Activated CD8-positive, alpha-beta memory T cell treated with anti-CD3 and anti-CD28 coated beads for 4 hours (primary cell): Measurements from ENCODE around the gene FAR1.
"Not testable (repeated sequence)": the region's sequence is repeated elsewhere in the genome, so short reads cannot be mapped to it uniquely, and the experiment has no call there.

Experiments used
- DNase-seq, 2 donors: peaks; one replicate each; pipeline ENCODE4 v3.0.0-alpha.2; 2020; ENCODE audit warnings: low read depth in 2 of 2

FAR1 gene

GRCh38 chr11:13668102-13668956, at the start of gene FAR1:
TSS of gene FAR1 (plus strand) at chr11:13668668. CDS start at chr11:13694766, 26,098 bp downstream.
- peak; percentile 91 to 94 for DNase-seq

GRCh38 chr11:13620063-13620462, 48.4 kb upstream of the FAR1 start:
- no peak for DNase-seq

- not testable (repeated sequence) for DNase-seq
These were observed 41.6 kb upstream of the FAR1 start for GRCh38 chr11:13626818-13627217.

GRCh38 chr11:13628634-13629033, 39.8 kb upstream of the FAR1 start:
- DNase-seq = not testable (repeated sequence)

GRCh38 chr11:13629779-13630178, 38.7 kb upstream of the FAR1 start:
- DNase-seq = no peak

- no peak for DNase-seq
These were observed 33.2 kb upstream of the FAR1 start for GRCh38 chr11:13635290-13635689.

- no peak for DNase-seq
These were observed 32.7 kb upstream of the FAR1 start for GRCh38 chr11:13635804-13636203.

GRCh38 chr11:13637125-13638069, 31.1 kb upstream of the FAR1 start:
- DNase-seq = no peak

GRCh38 chr11:13638422-13638821, 30.0 kb upstream of the FAR1 start:
- DNase-seq = no peak

- no peak for DNase-seq
These were observed 23.3 kb upstream of the FAR1 start for GRCh38 chr11:13644997-13645687.

- DNase-seq = no peak
These were observed 21.1 kb upstream of the FAR1 start for GRCh38 chr11:13647391-13647790.

- DNase-seq = no peak
These were observed 18.8 kb upstream of the FAR1 start for GRCh38 chr11:13649619-13650018.

- DNase-seq = not testable (repeated sequence)
These were observed 17.0 kb upstream of the FAR1 start for GRCh38 chr11:13651515-13651914.

- no peak for DNase-seq
These were observed 7.3 kb upstream of the FAR1 start for GRCh38 chr11:13661074-13661623.

GRCh38 chr11:13663631-13664071, 4.8 kb upstream of the FAR1 start:
- no peak for DNase-seq

- DNase-seq = no peak
These were observed 4.1 kb upstream of the FAR1 start for GRCh38 chr11:13664351-13664750.

GRCh38 chr11:13666708-13667107, 1.8 kb upstream of the FAR1 start:
- DNase-seq = no peak

- DNase-seq = no peak
These were observed 1.2 kb upstream of the FAR1 start for GRCh38 chr11:13667245-13667644.

- DNase-seq = no peak
These were observed 720 bp upstream of the FAR1 start for GRCh38 chr11:13667795-13668101.

GRCh38 chr11:13668957-13669521, 571 bp downstream of the FAR1 start:
- peak; percentile 14 to 20 for DNase-seq
